Raji (cell line): Measurements from ENCODE around the gene AHNAK2.

Source experiments
- POLR2A ChIP-seq: IDR thresholded peaks from 2 replicates; pipeline ENCODE4 v1.6.1; 2011; ENCODE audit warnings: low read depth, low read length, control low read depth; ENCODE audit not compliant: insufficient read depth

Gene AHNAK2

DNA sequence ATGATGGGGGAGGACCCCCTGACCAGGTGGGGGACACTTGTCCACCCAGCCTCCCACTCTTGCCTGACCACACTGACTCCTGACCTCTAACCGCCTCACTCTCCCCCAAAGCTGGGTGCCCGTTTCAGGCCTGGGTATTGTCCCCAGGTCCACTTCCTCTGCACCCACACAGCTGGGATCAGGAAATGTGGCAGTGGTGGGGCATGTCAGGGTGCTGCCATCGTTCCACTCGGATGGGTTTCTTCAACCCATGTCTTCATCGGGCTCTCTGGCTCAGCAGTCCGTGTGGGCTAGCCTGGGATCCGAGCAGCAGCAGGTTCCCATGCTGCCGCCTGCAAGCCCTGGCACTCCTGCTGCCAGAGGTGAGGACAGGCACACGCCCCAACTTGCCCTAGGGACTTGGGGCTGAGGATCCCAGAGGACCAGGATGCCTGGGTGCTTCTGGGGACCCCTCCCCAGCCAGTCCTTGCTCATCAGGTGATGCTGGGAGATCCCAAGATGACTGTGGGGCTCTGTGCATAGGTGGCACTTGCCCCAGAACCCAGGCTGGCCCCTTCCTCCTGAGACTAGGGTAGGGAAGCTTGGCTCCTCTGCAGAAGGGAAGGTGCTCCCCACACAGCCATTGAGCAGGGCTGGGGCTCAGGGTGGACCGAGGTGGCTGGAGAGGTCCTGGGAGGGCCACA is 4.5 kb upstream of the AHNAK2 start:
- no peak for TF ChIP-seq POLR2A

DNA sequence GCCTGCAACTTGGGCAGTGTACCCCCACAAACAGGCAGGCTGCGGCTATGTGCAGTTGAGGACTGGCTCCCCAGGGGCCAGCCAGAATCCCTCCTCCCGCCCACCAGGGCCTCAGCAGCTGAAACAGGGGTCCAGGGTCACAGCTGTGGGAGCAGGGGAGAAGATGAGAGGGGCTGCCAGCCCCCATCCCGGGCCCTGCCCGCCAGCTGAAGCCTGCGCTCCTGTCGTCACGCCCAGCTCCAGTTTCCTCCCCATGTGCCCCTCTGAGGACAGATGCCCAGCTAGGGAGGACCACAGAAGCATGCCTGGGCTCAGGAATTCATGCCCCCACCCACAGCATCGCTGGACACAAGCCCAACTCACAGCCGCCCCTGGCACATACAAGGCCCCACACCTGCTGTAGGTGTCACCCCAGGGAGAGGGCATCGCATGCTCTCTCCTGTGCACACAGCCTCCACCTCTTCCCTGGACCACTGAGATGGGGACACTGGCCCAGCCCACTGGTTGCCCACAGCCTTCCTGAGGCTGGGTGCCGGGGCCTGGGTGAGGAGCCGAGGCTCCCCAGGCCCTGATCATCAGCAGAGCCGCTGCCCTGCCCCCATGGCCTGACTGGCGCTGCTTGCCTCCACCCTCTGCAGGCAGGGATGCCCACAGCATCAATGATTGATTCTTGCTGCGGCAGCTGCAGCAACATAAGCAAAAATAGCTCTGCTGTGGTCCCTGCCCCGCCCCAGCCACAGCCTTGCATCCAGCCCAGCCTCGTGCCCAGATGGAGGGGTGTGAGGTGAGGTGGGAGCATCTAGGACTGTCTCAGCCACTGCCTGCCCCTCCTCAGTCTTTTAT is 3.7 kb upstream of the AHNAK2 start:
- no peak for TF ChIP-seq POLR2A

DNA sequence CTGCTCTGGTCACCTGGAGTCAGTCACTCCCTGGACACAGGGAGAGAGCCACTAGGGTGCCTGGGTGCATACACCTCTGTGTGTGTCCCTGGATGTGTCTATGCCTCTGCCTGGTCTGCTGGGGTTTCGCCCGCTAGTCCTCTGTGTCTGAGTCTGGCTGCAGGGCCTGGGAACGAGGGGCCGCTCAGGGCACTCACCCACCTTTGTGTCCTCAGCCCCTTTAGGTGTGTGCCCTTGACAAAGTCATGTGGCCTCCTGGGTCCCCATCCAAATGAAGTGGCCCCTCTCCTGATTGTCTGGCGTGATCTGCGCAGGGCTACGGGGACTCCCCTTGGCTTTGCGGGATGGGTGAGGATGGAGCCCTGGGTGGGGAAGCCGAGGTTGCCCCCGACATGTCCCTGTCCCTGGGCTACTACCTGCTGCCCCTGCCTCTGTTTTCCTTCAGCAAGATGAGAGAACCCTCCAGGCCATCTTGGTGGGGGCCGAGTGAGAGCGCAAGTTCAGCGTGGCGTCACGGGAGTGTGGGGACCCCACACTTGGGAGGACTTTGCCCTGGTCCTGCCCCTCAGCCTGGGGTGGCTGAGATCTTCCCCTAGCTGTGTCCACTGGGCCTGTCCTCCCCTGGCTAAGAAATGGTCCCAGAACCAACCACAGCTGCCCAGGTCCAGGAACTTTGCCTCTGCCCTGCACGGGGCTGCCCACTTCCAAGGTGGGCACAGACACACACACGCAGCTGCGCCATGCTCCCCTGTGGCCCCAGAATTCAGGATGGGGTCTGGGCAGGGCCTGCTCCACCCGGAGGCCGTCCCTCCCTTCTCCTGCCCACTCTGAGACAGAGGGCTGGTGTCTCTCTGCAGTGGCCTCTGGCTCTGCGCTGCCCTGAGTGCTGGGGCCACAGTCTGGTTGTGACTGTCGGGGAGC is 2.7 kb upstream of the AHNAK2 start:
- no peak for TF ChIP-seq POLR2A

DNA sequence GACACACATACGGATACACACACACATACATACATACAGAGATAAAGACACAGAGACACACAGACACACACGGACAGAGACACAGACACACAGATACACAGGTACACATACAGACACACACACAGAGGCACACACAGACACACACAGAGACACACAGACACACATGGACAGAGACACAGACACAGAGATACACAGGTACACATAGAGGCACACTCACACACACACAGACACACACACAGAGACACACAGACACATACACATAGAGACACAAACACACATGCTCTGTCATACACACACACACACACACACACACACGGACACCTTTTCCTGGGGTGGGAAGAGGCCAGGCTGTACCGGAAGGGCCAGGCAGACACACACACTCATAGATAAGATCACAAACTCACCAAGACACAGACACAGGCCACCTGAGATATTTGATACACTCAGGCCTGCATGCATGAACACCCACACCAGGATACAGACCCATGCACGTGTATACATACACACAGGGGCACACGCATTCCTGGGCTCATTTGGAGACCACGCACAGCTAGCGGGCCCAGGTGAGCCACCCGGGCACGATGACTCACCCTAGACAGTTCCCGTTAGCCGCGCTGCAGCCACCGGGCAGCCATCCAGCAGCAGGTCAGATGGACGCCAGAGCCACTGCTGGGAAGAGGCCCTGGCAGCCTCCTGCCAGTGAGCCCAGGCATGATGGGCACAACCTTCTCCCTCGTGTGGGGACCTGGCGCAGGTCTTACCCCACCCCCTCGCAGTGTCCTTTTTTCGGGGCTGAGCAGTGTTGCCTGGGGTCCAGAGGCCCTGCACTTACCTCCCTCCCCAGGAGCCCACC is 1.8 kb upstream of the AHNAK2 start:
- TF ChIP-seq POLR2A = no peak

DNA sequence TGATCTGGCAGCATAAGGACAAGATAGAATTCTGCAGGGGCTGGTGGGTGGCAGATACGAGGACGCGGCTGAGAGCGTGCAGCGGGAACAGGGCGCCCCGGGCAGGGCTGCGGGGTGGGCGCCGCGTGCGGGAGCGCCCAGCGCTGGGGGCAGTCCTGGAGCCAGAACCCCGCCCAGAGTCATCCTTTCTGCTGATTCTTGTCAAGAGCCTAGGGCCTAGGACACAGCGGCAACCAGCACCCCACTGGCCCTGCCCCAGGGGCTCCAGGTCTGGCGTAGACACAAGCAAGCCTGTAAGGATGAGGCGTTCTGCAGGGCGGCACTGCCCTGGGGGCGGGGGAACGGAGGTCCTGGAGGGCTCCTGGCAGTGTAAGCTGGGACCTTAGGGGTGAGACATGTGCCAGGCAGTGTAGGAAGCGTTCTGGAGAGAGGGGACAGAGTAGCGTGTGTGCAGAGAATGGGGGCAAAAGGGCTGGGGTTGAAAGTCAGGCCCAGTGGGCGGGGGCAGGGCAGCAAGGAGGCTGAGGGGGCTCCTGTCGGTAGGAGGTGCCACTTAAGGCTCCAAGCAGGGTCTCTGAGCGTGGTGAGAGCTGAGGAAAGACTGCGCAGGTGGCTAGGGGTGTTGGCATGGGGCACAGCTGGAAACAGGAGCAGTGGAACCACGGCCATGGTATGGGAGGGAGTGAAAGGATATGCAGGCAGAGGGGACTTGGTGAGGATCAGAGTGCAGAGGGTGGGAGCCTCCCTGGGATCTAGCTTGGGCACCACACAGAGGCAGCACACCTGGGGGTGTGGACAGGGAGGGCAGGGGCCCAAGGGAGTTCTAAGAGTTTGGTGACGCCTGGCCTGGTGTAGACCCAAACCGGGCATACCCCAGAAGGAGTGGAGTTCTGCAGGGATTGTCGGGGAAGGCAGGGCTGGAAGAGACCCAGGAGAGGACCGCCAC is 845 bp upstream of the AHNAK2 start:
- no peak for TF ChIP-seq POLR2A

DNA sequence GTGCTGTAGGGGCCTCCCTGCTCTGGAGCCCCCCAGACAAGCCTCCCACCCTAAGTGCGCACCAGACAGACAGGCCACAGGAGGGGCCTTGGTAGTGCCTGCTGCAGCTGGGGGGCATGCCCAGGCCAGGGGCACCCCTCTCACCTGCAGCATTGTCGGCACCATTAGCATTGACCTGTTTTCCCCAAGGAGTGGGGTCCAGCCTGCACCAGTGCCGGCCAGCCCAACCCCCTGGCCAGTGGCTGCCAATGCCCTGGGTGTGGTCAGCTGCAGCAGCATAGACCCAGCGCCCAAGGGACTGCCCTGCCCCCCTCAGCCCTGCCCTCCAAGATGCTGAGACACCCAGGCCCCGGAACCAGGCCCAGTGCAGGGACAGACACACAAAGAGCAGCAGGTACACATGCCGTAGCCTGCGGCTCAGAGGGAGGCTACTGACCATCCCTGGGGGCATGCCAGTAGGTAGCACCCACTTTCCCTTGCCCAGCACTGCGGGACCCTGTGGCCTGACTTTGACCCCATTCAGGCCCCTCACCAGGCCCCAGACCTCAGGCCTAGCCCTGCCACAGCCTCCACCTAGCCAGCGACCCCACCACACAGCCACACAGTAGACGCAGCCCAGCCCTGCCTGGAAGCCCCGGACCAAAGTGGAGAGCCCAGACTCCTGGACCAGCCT is 1.0 kb downstream of the AHNAK2 start:
- no peak for TF ChIP-seq POLR2A

DNA sequence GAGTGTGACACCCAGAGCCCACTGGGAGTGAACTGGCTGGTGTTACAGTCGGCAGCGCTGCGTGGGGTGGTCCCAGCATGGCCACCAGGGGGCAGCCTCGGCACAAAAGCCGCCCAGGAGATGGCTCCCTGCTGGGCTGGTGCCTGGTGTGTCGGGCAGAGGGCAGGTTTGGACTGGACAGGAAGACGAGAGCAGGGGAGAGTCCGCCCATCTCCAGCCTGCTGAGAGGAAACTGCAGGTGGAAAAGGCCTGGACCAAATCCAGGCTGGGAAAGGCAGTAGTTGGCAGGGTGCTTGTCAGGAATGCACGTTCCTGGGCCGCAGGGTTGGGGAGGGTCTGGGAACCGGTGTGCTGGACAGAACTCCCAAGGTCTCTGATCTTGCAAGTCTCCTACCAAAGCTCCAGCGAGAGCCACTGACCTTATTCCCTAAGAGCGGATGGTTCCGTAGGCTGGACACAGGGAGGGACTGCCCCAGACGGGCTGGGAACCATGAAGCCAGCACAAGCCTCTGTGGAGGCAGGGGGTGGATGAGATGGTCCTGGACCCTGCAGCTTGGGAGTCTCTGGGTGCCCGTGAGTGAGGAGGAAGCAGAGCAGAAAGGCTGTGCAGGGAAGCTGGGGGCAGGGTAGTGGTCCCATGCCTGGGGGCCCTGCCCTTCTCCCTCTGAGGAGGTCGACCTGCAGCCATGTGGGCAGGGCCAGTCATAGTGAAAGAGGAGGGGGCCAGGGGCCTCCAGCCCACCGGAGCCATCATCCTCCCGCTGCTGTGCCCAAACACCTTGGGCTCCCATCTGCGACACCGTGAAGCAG is 1.8 kb downstream of the AHNAK2 start:
- no peak for TF ChIP-seq POLR2A

DNA sequence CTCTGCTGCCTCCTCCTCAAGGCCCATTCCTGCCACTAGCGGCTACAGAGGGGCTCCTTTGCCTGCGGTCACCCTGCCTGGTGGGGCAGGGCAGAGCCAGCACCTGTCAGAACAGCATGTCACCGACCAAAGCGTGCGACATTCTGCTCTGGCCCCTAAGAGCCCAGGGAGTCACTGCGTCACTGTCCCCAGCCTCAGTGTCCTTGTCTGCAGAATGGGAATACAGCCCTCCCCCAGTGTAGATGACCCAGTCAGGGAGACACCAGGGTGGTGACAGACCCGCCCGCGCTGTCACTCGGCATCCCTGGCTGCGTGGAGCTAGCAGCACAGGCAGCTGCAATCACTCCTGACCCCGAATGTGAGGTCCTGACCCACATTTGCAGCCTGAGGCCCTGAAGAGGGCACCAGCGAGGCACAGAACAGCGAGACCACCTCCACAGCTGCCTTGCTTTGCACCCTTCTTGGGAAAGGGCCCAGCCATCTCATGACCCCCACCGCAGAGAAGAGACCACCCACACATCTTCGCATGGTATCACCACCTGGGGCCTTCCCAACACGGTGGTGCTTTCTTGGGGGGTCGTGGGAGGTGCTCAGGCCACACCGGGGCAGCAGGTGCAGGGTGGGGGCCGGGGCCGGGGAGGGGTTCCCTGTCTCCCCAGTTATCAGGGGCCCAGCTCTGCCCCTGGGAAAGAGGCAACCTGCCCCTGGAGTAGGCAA is 2.5 kb downstream of the AHNAK2 start:
- TF ChIP-seq POLR2A = no peak

DNA sequence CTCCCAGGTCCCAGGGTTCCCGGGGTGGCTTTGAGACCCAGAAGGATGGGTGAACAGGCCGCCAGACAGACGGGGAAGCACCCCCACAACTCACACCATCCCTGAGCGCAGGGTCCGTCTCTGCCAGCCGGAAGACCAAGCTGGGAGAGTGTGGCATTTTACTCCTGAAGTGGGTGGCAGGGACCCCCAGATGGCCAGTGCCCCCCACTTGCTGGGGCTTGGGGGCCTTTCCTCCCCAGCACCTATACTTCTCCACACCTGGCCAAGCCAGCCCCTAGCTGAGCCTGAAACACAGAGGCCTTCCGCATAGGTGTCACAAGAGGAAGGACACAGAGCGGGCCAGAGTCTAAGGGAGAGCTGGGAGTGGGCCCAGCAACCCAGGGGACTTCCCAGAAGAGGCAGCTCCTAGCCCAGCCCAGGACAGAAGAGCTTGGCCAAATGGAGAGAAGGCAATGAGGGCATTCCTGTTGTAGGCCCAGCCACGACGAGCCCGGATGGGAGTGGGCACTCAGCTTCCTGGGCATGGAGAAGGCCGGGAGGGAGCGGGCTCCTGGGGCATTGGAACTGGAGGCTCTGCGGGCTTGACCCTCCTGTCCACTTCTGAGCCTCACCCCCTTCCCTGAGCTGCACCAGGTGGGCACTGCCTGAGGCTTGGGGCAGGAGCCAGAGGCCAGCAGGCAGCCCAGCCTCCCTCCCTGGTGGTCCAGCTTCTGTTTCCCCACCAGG is 3.3 kb downstream of the AHNAK2 start:
- no peak for TF ChIP-seq POLR2A

DNA sequence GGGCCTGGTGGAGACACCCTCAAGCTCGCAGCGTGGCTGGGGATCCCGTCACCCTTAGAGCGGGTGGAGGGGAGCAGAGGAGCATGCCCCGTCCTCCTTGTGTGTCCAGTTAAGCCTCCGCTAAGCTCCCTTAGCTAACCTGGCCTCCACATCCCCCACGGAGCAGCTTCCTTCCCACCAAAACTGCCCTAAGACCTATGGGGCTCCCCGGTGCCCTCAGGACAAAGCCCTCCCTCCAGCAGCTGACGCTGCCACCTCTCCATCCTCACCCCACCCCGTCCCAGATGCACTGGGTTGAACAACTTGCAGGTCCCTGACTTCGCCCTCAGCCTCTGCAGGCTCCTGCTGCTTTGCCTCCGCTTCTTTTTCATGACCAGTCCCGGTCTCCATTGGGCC is 4.0 kb downstream of the AHNAK2 start:
- no peak for TF ChIP-seq POLR2A

DNA sequence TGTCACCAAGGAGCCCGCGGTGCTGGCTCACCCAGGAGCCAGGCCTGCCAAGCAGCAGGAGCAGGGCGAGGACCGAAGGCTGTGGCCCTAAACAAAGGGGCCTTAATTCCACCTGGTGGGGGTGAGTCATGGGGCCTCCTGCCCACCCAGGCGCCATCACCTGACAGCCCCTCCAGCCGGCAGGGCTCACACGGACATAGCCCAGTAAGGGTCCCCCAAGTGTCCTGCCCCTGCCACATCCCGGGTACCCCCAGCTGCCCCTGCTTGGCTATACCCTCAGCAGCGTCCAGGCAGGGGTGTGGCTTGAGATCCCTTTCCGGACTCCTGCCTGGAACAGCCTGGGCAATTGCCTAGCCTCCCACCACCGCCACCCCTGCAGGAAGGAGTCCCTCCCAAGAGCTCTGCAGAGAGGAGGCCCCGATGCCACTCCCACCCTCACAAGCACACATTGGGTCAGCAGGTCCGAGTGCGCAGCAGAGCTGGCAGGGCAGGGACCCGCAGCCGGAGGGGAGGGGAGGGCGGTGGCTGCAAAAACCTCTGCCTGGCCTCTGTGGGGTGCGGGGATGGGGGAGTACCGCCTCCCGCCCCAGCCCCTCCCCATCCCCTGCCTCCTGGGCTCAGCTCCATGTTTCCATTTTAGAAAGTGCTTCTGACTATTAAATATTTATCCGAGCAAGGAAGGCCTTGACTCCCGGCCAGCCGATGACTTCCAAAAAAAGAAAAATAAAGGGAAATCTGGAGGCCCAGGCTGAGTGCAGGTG is 4.6 kb downstream of the AHNAK2 start:
- TF ChIP-seq POLR2A = no peak

DNA sequence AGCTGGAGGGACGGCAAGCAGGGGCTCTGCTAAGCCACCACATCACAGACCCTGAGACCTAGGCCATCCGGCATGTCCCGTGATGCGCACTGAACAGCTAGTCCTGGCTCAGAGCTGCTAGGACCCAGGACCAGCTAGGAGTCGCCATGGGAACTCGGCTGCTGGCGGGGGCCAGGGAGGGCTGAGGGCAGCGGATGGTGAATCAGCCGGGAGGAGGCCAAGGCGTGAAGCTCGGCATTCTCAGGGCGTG is 5.1 kb downstream of the AHNAK2 start:
- no peak for TF ChIP-seq POLR2A
